Body of pancreas (tissue), 4 donors: ENCODE results near the gene POLR3H. TPM values are rescaled to one million over a fixed set of nuclear protein-coding genes. Genes with fewer than 3 reads are reported as not detected.

Experiments
- ATAC-seq: fragments of 150-250 bp; one replicate; pipeline ENCODE4 v1.9.1; 2016
- DNase-seq, 4 donors: peaks; one replicate each; pipeline ENCODE4 v3.0.0-alpha.2; 2019
- H3K27ac ChIP-seq, 4 donors: fragments of 200-600 bp; sonication (generic); 1 replicate in 3 of 4; 2 replicates in 1 of 4; pipeline versions ENCODE4 v1.5.1 to v1.6.1; 2016 to 2019; ENCODE audit warnings: mild to moderate bottlenecking in 1 of 4, mixed read lengths in 1 of 4, moderate library complexity in 1 of 4
- H3K27me3 ChIP-seq, 2 donors: fragments of 200-600 bp; sonication (generic); one replicate each; pipeline ENCODE4 v1.6.0; 2016; ENCODE audit warnings: mild to moderate bottlenecking in 1 of 2
- H3K36me3 ChIP-seq, 2 donors: fragments of 200-600 bp; sonication (generic); replicated peaks in 1 of 2; 2 replicates each; pipeline ENCODE4 v1.5.1; 2016; ENCODE audit warnings: low read depth in 2 of 2; ENCODE audit not compliant: insufficient read depth in 1 of 2
- H3K4me1 ChIP-seq: fragments of 200-600 bp; sonication (generic); one replicate; pipeline ENCODE4 v1.6.0; 2016
- H3K4me3 ChIP-seq, 2 donors: fragments of 200-600 bp; sonication (generic); 1 replicate in 1 of 2; 2 replicates in 1 of 2; pipeline ENCODE4 v1.5.1; 2016 to 2019
- H3K9me3 ChIP-seq, 3 donors: fragments of 200-600 bp; sonication (generic); 1 replicate in 2 of 3; 2 replicates in 1 of 3; pipeline ENCODE4 v1.5.1; 2016
- CTCF ChIP-seq, 7 experiments: fragments of 450-650 bp in 4 of 7; fragments of 200-600 bp in 3 of 7; sonication (generic) in 3 of 7; IDR thresholded peaks; one replicate each; pipeline ENCODE4 v1.5.1; 2016 to 2019; ENCODE audit warnings: antibody characterized with exemption in 7 of 7
- POLR2A ChIP-seq, 3 donors: fragments of 450-650 bp; IDR thresholded peaks; one replicate each; pipeline ENCODE4 v1.6.1; 2016; ENCODE audit warnings: antibody characterized with exemption in 3 of 3, mild to moderate bottlenecking in 2 of 3
- WGBS, 2 donors: methylation state at CpG; one replicate each; pipeline ENCODE4 v1.1.5; 2017; 5-methylcytosine and 5-hydroxymethylcytosine counted together
- intact Hi-C: fragments of 100-400 bp; cut with DNase I; formaldehyde crosslinking; loops from one replicate; pipeline ENCODE4 v1.15.1; 2023
- total RNA-seq, 2 donors: library from RNA; depleted of rRNA; stranded (reverse); fragments of >200 nt; gene quantifications; one replicate each; pipeline ENCODE4 v1.1.0, GENCODE V29; 2016

Gene POLR3H
- total RNA-seq, 2 donors from 2014 or later, result 18.9 to 24.7 TPM

- no peak overlapping the region for H3K4me3 ChIP-seq
- no peak for ATAC-seq
- H3K27me3 ChIP-seq, result no peaks in the 10 kb centered on the region
- H3K36me3 ChIP-seq, result peaks cover 0 to 26% of the 10 kb centered on the region in 2 donors
- TF ChIP-seq CTCF (IDR thresholded peaks at IDR 0.05) (no peak), POLR2A (IDR thresholded peaks at IDR 0.05) (no peak)
- H3K9me3 ChIP-seq, result no peaks in the 10 kb centered on the region
- intact Hi-C loops, result no loop called here
- H3K27ac ChIP-seq, result peak overlapping the region; percentile 2 to 72 (median 16)
- 64 to 65% methylated on average over 5 to 12 of the region's 12 CpGs for WGBS, 2 donors
- DNase-seq, result no peak
- peaks cover 23% of the 10 kb centered on the region for H3K4me1 ChIP-seq
Observed at GRCh38 chr22:41526226-41526829, 17.9 kb downstream of the POLR3H start.

- H3K4me3 ChIP-seq, result no peak overlapping the region
- H3K4me1 ChIP-seq, result peaks cover 23% of the 10 kb centered on the region
- no peaks in the 10 kb centered on the region for H3K27me3 ChIP-seq
- no peaks in the 10 kb centered on the region for H3K9me3 ChIP-seq
- TF ChIP-seq POLR2A (IDR thresholded peaks at IDR 0.05) (no peak), CTCF (IDR thresholded peaks at IDR 0.05) (no peak)
- no peak for DNase-seq
- no peak for ATAC-seq
- intact Hi-C loops, result no loop called here
- H3K27ac ChIP-seq, result peak overlapping the region; percentile 2 to 73 (median 44)
- WGBS, 2 donors, result 77 to 82% methylated on average over 2 to 13 of the region's 13 CpGs
- H3K36me3 ChIP-seq, result peaks cover 0 to 26% of the 10 kb centered on the region in 2 donors
Observed at GRCh38 chr22:41525450-41526225, 18.6 kb downstream of the POLR3H start.

- Histone ChIP-seq H3K4me1 (peaks cover 23% of the 10 kb centered on the region), H3K36me3 (peaks cover 0 to 26% of the 10 kb centered on the region in 2 donors), H3K4me3 (no peak overlapping the region), H3K27me3 (no peaks in the 10 kb centered on the region), H3K9me3 (no peaks in the 10 kb centered on the region), H3K27ac (peak overlapping the region; percentile 2 to 73 (median 66))
- no peak for DNase-seq
- WGBS, 2 donors, result 57 to 70% methylated on average over 11 to 17 of the region's 17 CpGs
- intact Hi-C loops, result no loop called here
- ATAC-seq, result no peak
- no peak for TF ChIP-seq POLR2A (IDR thresholded peaks at IDR 0.05)
- no peak for TF ChIP-seq CTCF (IDR thresholded peaks at IDR 0.05)
Observed at GRCh38 chr22:41524809-41525449, 19.3 kb downstream of the POLR3H start.

- intact Hi-C loops, result no loop called here
- Histone ChIP-seq H3K9me3 (no peaks in the 10 kb centered on the region), H3K4me1 (peaks cover 23% of the 10 kb centered on the region), H3K27ac (peak overlapping the region; percentile 60 to 73 (median 70)), H3K36me3 (peaks cover 0 to 25% of the 10 kb centered on the region in 2 donors), H3K27me3 (no peaks in the 10 kb centered on the region), H3K4me3 (no peak overlapping the region)
- ATAC-seq (peak; percentile 49), DNase-seq (peak; percentile 73 to 85 (median 78))
- TF ChIP-seq POLR2A (IDR thresholded peaks at IDR 0.05) (no peak), CTCF (IDR thresholded peaks at IDR 0.05) (no peak)
- 11 to 35% methylated on average over 8 to 13 of the region's 13 CpGs for WGBS, 2 donors
Observed at GRCh38 chr22:41524251-41524661, 20.0 kb downstream of the POLR3H start.
